K562 treated with DMSO at 1 percent for 4 hours (cell line): ENCODE measurements around the gene GNAS. TPM values are rescaled to one million over a fixed set of nuclear protein-coding genes. Genes with fewer than 3 reads are reported as not detected.

Experiments
- total RNA-seq: library from RNA; unstranded; fragments of 300-600 nt; gene quantifications from 2 replicates; pipeline ENCODE4 v1.2.3, GENCODE V29; 2022; ENCODE audit not compliant: insufficient read depth

The GNAS gene
- total RNA-seq = 626 and 702 TPM in 2 replicates

GRCh38 chr20:58852543-58853271, at the start of gene GNAS:
TSS of gene GNAS (plus strand) at chr20:58852716.

DNA sequence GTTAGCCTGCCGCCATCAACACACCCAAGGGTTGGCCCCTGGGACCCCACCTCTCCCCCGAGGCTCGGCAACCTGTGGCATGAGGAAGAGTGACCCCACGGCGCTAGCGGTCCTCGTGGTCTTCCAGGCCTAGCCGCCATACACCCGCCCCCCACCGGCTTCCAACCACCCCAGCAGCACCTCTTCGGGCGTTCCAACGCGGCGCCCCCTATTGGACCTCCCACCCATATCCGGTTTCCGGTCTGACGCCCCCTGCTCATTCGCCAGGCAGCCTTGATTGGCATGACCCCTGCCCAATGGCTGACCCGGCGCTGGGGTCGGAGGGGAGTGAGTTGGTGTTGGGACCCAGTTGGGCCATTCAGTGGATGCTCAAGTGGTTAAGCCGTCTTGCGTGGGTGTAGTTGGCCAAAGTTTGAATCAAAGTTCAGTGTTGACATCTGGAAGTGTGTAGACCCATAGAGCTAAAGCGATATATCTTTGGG, 1.8 kb upstream of the GNAS start, which contains the start of gene GNAS-AS1:
Gene GNAS-AS1 (minus strand): TSS at position 210 of the 482 bp plus-strand sequence.

Other genes starting within 250 kb of the GNAS start
- gene STX16, start 201.4 kb upstream of the GNAS start, total RNA-seq = 33.6 and 35.1 TPM in 2 replicates
- gene NPEPL1, start 159.9 kb upstream of the GNAS start, total RNA-seq = 0.90 and 2.0 TPM in 2 replicates
- gene GNAS-AS1, start 1.8 kb upstream of the GNAS start, total RNA-seq = 1.4 and 1.8 TPM in 2 replicates
- 65.8 and 83.4 TPM in 2 replicates for gene NELFCD, start 128.5 kb downstream of the GNAS start, total RNA-seq
- 111 and 123 TPM in 2 replicates for gene CTSZ, start 154.5 kb downstream of the GNAS start, total RNA-seq
- 0.82 and 1.0 TPM in 2 replicates for gene TUBB1, start 166.7 kb downstream of the GNAS start, total RNA-seq
- gene ATP5F1E, start 179.6 kb downstream of the GNAS start, total RNA-seq = 18.9 and 21.8 TPM in 2 replicates
- 23.6 and 30.3 TPM in 2 replicates for gene PRELID3B, start 190.1 kb downstream of the GNAS start, total RNA-seq